Measurements from ENCODE around the gene ATP2B3.

The ATP2B3 gene

DNA sequence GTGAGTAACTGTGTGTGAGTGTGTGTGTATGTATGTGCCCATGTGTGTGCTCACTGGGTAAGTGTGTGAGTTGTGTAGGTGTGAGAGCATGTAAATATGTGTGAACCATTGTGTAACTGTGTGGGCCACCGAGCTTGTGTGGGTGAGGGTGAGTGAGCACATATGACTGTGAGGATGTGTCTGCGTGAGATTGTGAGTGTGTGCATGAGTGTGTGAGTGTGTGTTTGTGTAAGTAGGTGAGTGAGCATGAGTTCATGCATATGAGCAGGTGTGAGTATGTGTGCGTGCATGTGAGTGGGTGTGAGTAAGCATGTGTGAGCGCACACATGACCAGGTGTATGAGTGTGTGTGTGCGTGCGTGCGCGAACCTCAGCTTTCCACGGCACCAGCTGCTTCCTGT, 1.4 kb upstream of the ATP2B3 start:
- no peaks in the 10 kb centered on the region for H3F3A ChIP-seq (ENCODE audit: insufficient read depth)
- H3K9me3 ChIP-seq (ENCODE audit: insufficient read depth, low read length): no peaks in the 10 kb centered on the region
- H3K27me3 ChIP-seq (ENCODE audit: low read length): no peaks in the 10 kb centered on the region
- H3K79me2 ChIP-seq (ENCODE audit: insufficient read depth, low read length): no peaks in the 10 kb centered on the region
- no peak overlapping the region for H3K27ac ChIP-seq (ENCODE audit: low read depth, low read length)
- no peak overlapping the region for H3K4me3 ChIP-seq (ENCODE audit: insufficient read depth, low read length, poor library complexity, severe bottlenecking)
- no peak overlapping the region for H2AFZ ChIP-seq (ENCODE audit: low read depth, low read length, severe bottlenecking)
- H3K36me3 ChIP-seq (ENCODE audit: low read length): no peaks in the 10 kb centered on the region
- no peak overlapping the region for H3K9ac ChIP-seq (ENCODE audit: low read length)
- no peaks in the 10 kb centered on the region for H4K20me1 ChIP-seq (ENCODE audit: low read depth, low read length)
- no peaks in the 10 kb centered on the region for H3K9me2 ChIP-seq (replicated peaks; ENCODE audit: insufficient read depth, low read length)
- no peak for TF ChIP-seq EZH2phosphoT487 (conservative IDR thresholded peaks at IDR 0.05; ENCODE audit: low read length)
- TF ChIP-seq, protein P1, sequence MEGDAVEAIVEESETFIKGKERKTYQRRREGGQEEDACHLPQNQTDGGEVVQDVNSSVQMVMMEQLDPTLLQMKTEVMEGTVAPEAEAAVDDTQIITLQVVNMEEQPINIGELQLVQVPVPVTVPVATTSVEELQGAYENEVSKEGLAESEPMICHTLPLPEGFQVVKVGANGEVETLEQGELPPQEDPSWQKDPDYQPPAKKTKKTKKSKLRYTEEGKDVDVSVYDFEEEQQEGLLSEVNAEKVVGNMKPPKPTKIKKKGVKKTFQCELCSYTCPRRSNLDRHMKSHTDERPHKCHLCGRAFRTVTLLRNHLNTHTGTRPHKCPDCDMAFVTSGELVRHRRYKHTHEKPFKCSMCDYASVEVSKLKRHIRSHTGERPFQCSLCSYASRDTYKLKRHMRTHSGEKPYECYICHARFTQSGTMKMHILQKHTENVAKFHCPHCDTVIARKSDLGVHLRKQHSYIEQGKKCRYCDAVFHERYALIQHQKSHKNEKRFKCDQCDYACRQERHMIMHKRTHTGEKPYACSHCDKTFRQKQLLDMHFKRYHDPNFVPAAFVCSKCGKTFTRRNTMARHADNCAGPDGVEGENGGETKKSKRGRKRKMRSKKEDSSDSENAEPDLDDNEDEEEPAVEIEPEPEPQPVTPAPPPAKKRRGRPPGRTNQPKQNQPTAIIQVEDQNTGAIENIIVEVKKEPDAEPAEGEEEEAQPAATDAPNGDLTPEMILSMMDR (IDR thresholded peaks at IDR 0.05; ENCODE audit: insufficient read depth, low read length, poor library complexity, severe bottlenecking): no peak
- H3K4me2 ChIP-seq (ENCODE audit: low read depth, low read length, poor library complexity, severe bottlenecking): no peak overlapping the region

DNA sequence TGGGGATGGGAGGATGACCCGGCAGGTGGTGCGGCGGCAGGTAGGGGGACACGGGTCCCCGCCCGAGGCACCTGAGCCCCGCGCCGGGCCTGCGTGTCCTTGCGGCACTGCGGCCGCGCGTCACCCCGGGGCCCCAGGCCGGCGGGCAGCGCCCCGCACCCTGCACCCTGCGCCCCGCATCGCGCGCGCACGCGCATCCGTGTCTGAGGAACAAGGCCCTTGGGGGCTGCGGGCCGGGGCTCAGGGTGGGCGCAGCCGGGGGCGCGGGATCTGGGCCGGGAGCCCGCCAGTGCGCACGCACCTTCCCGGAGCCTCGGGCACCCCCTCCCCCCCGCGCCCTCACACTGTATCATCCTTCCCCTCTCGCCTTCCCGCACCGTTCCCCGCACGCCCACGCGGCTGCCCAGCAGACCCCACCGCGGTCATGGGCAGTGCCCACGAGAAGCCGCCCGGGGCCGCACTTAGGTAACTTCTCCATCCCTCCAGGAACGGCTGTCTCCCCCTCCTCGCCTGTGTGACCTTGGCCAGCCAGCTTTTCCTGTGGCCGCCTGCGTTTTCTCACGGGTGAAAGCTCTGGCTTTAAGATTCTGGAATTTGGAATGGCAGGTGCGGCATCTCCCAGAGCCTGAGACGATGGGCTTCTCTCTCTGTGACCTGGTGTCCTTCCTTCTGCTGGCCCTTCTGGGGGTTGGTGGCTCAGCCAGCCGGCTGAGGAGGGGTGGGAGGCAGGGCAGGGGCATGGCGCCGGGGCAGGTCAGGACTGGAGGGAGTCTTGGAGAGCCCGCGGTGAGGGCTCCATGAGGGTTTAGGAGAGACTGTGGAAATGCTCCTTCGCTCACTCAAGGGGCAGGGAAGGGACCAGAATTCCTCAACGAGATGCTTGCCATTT, 748 bp downstream of the ATP2B3 start:
- Histone ChIP-seq H3F3A (ENCODE audit: insufficient read depth) (no peaks in the 10 kb centered on the region), H3K9me3 (ENCODE audit: insufficient read depth, low read length) (no peaks in the 10 kb centered on the region), H3K27ac (ENCODE audit: low read depth, low read length) (no peak overlapping the region), H4K20me1 (ENCODE audit: low read depth, low read length) (no peaks in the 10 kb centered on the region), H3K79me2 (ENCODE audit: insufficient read depth, low read length) (no peaks in the 10 kb centered on the region), H3K4me2 (ENCODE audit: low read depth, low read length, poor library complexity, severe bottlenecking) (no peak overlapping the region), H3K27me3 (ENCODE audit: low read length) (no peaks in the 10 kb centered on the region), H3K9ac (ENCODE audit: low read length) (no peak overlapping the region), H2AFZ (ENCODE audit: low read depth, low read length, severe bottlenecking) (no peak overlapping the region), H3K9me2 (replicated peaks; ENCODE audit: insufficient read depth, low read length) (no peaks in the 10 kb centered on the region), H3K36me3 (ENCODE audit: low read length) (no peaks in the 10 kb centered on the region), H3K4me3 (ENCODE audit: insufficient read depth, low read length, poor library complexity, severe bottlenecking) (no peak overlapping the region)
- TF ChIP-seq EZH2phosphoT487 (conservative IDR thresholded peaks at IDR 0.05; ENCODE audit: low read length): no peak
- TF ChIP-seq, protein P1 (IDR thresholded peaks at IDR 0.05; ENCODE audit: insufficient read depth, low read length, poor library complexity, severe bottlenecking): no peak

DNA sequence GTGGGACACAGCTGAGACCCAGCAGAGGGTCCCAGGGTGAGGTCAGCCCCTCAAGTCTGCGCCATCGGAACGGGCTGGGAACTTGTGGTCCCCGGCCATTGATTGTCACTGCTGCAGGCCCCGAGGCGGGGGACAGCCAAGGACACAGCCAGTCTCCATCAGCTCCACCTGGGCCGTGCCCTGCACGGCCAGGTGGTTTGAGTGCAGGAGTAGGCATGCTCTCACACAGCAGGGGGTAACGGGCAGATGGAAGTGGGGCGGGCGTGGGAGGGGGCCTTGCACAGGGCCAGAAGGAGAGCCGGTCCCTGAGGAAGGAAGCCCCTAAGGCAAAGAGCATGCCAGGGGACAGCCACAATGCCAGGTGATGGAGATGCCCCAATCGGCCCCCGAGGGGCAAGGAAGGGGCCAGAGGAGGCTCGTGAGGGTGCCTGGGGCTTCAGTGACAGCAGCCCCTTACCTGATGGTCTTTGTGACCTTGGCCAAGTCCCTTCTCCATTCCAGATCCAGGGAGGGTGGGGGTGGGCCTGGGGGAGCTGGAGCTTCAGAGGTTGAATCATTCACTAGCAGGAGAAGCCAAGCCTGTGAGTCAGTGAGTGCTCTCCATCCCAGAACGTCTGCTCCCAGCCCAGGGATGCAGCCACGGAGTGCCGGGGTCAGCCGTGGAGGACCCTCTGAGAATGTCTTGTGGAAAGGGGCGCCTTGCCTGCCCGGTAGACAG, 2.3 kb downstream of the ATP2B3 start:
- no peak overlapping the region for H3K4me3 ChIP-seq (ENCODE audit: insufficient read depth, low read length, poor library complexity, severe bottlenecking)
- no peaks in the 10 kb centered on the region for H3F3A ChIP-seq (ENCODE audit: insufficient read depth)
- no peaks in the 10 kb centered on the region for H4K20me1 ChIP-seq (ENCODE audit: low read depth, low read length)
- H3K9me3 ChIP-seq (ENCODE audit: insufficient read depth, low read length): no peaks in the 10 kb centered on the region
- H3K36me3 ChIP-seq (ENCODE audit: low read length): no peaks in the 10 kb centered on the region
- H3K4me2 ChIP-seq (ENCODE audit: low read depth, low read length, poor library complexity, severe bottlenecking): no peak overlapping the region
- no peaks in the 10 kb centered on the region for H3K27me3 ChIP-seq (ENCODE audit: low read length)
- no peak overlapping the region for H3K27ac ChIP-seq (ENCODE audit: low read depth, low read length)
- H3K9me2 ChIP-seq (replicated peaks; ENCODE audit: insufficient read depth, low read length): no peaks in the 10 kb centered on the region
- H2AFZ ChIP-seq (ENCODE audit: low read depth, low read length, severe bottlenecking): no peak overlapping the region
- no peaks in the 10 kb centered on the region for H3K79me2 ChIP-seq (ENCODE audit: insufficient read depth, low read length)
- H3K9ac ChIP-seq (ENCODE audit: low read length): no peak overlapping the region
- TF ChIP-seq, protein P1 (IDR thresholded peaks at IDR 0.05; ENCODE audit: insufficient read depth, low read length, poor library complexity, severe bottlenecking): no peak
- TF ChIP-seq EZH2phosphoT487 (conservative IDR thresholded peaks at IDR 0.05; ENCODE audit: low read length): no peak

Data from SU-DHL-6 (cell line).